Upper lobe of left lung (tissue), 4 donors: ENCODE measurements around the gene PTPRJ.

Experiments
- CTCF ChIP-seq, 6 experiments: fragments of 450-650 bp in 4 of 6; fragments of 200-600 bp in 2 of 6; sonication (generic) in 2 of 6; IDR thresholded peaks; one replicate each; pipeline ENCODE4 v1.5.1; 2016 to 2019; ENCODE audit warnings: antibody characterized with exemption in 6 of 6
- EP300 ChIP-seq, 4 donors: sonication (generic); formaldehyde crosslinking; IDR thresholded peaks; one replicate each; pipeline ENCODE4 v1.5.1; 2017; ENCODE audit warnings: antibody characterized with exemption in 4 of 4, control low read depth in 2 of 4
- POLR2A ChIP-seq, 4 donors: fragments of 450-650 bp; IDR thresholded peaks; one replicate each; pipeline ENCODE4 v1.5.1; 2016 to 2017; ENCODE audit warnings: antibody characterized with exemption in 4 of 4, mild to moderate bottlenecking in 2 of 4

DNA sequence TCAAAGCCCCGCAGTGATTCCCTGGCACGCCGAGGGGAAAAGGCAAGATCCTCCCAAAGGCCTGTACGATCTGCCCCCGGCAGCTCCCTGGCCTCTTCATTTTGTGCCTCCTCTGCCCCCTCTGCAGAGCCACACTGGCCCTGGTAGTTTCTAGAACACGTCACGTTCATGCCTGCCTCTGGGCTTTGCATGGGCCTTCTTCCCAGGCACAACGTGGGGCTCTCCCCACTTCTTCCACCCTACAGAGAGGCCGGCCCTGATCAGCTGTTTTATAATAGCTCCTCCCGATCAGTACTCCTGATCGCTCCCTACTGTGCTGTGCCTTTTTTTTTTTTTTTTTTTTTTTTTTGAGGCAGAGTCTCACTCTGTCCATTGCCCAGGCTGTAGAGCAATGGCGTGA lies 78.4 kb downstream of the PTPRJ start:
- no peak for TF ChIP-seq CTCF (IDR thresholded peaks at IDR 0.05)
- no peak for TF ChIP-seq POLR2A (IDR thresholded peaks at IDR 0.05)
- no peak for TF ChIP-seq EP300 (IDR thresholded peaks at IDR 0.05)
